Uterus (tissue), 4 donors: ENCODE data around the gene CCT5. TPM values are rescaled to one million over a fixed set of nuclear protein-coding genes. Genes with fewer than 3 reads are reported as not detected.
A peak's percentile ranks its signal among the peaks of the same experiment; 100 is the strongest.
"Not testable (repeated sequence)": the region's sequence is repeated elsewhere in the genome, so short reads cannot be mapped to it uniquely, and the experiment has no call there.

Experiments used
- DNase-seq, 2 donors: peaks; one replicate each; pipeline ENCODE4 v3.0.0-alpha.2; 2019 to 2020
- H3K27ac ChIP-seq, 2 donors: fragments of 200-600 bp; sonication (generic); 1 replicate in 1 of 2; 2 replicates in 1 of 2; pipeline ENCODE4 v1.5.1; 2016 to 2018
- H3K27me3 ChIP-seq, 2 donors: fragments of 200-600 bp; sonication (generic); one replicate each; pipeline ENCODE4 v1.5.1; 2018 to 2019; ENCODE audit warnings: control low read depth in 1 of 2
- H3K36me3 ChIP-seq, 2 donors: fragments of 200-600 bp; sonication (generic); one replicate each; pipeline ENCODE4 v1.5.1; 2019; ENCODE audit warnings: control low read depth in 1 of 2
- H3K4me1 ChIP-seq, 2 donors: fragments of 200-600 bp; sonication (generic); one replicate each; pipeline ENCODE4 v1.5.1; 2018 to 2019; ENCODE audit warnings: control low read depth in 1 of 2
- H3K4me3 ChIP-seq, 2 donors: fragments of 200-600 bp; sonication (generic); 1 replicate in 1 of 2; 2 replicates in 1 of 2; pipeline ENCODE4 v1.5.1; 2018 to 2019; ENCODE audit warnings: mild to moderate bottlenecking in 1 of 2
- H3K9me3 ChIP-seq, 2 donors: fragments of 200-600 bp; sonication (generic); one replicate each; pipeline ENCODE4 v1.5.1; 2019; ENCODE audit warnings: control low read depth in 1 of 2
- POLR2A ChIP-seq, 2 donors: fragments of 450-650 bp; IDR thresholded peaks; one replicate each; pipeline ENCODE4 v1.6.1; 2016; ENCODE audit warnings: antibody characterized with exemption in 2 of 2, mild to moderate bottlenecking in 1 of 2, moderate library complexity in 1 of 2
- intact Hi-C: fragments of 100-400 bp; cut with DNase I; formaldehyde crosslinking; loops from one replicate; pipeline ENCODE4 v1.15.1; 2023; ENCODE audit warnings: low total_unique reads
- total RNA-seq, 4 donors: library from RNA; depleted of rRNA in 3 of 4; stranded (reverse); fragments of >200 nt in 3 of 4; gene quantifications; one replicate each; pipeline versions ENCODE4 v1.1.0 to v1.2.4, GENCODE V29; 2014 to 2023
- TF ChIP-seq, protein P1 (sequence below), 4 experiments: fragments of 200-600 bp in 2 of 4; fragments of 450-650 bp in 2 of 4; sonication (generic) in 2 of 4; IDR thresholded peaks; one replicate each; pipeline ENCODE4 v1.5.1; 2016 to 2019; ENCODE audit warnings: antibody characterized with exemption in 4 of 4, mild to moderate bottlenecking in 2 of 4, moderate library complexity in 1 of 4
- donor health status: DM: yes; HTN: yes; CAD: no.

CCT5 gene
- total RNA-seq, 4 donors from 2014 or later = 57.6 to 251 (median 81.2) TPM

- DNase-seq = peak; percentile 35 to 49
- Histone ChIP-seq H3K9me3 (no peaks in the 10 kb centered on the region), H3K27me3 (no peaks in the 10 kb centered on the region), H3K27ac (peak within 1 kb of the TSS; percentile 86 to 91), H3K36me3 (no peaks in the 10 kb centered on the region), H3K4me3 (peak within 1 kb of the TSS; percentile 58 to 60), H3K4me1 (no peaks in the 10 kb centered on the region)
- TF ChIP-seq, protein P1, sequence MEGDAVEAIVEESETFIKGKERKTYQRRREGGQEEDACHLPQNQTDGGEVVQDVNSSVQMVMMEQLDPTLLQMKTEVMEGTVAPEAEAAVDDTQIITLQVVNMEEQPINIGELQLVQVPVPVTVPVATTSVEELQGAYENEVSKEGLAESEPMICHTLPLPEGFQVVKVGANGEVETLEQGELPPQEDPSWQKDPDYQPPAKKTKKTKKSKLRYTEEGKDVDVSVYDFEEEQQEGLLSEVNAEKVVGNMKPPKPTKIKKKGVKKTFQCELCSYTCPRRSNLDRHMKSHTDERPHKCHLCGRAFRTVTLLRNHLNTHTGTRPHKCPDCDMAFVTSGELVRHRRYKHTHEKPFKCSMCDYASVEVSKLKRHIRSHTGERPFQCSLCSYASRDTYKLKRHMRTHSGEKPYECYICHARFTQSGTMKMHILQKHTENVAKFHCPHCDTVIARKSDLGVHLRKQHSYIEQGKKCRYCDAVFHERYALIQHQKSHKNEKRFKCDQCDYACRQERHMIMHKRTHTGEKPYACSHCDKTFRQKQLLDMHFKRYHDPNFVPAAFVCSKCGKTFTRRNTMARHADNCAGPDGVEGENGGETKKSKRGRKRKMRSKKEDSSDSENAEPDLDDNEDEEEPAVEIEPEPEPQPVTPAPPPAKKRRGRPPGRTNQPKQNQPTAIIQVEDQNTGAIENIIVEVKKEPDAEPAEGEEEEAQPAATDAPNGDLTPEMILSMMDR (IDR thresholded peaks at IDR 0.05) = no peak
- peak in 1 of 2 donors; percentile 25 for TF ChIP-seq POLR2A (IDR thresholded peaks at IDR 0.05)
- intact Hi-C loops = no loop called here
These were observed 57.4 kb downstream of the CCT5 start, which contains the start of gene CMBL for GRCh38 chr5:10307206-10308148. CMBL (minus strand) TSS chr5:10307902; CDS start chr5:10290762, 17,140 bp downstream.

- TF ChIP-seq, protein P1 (IDR thresholded peaks at IDR 0.05) = no peak
- TF ChIP-seq POLR2A (IDR thresholded peaks at IDR 0.05) = no peak
- Histone ChIP-seq H3K9me3 (no peaks in the 10 kb centered on the region), H3K4me1 (no peaks in the 10 kb centered on the region), H3K27me3 (no peaks in the 10 kb centered on the region), H3K36me3 (no peaks in the 10 kb centered on the region), H3K27ac (no peak overlapping the region), H3K4me3 (no peak overlapping the region)
- DNase-seq = no peak
- intact Hi-C loops = no loop called here
These were observed 58.8 kb downstream of the CCT5 start for GRCh38 chr5:10308844-10309243.

GRCh38 chr5:10310066-10310779 is 60.1 kb downstream of the CCT5 start:
- no peak for DNase-seq

GRCh38 chr5:10310835-10311570 is 60.9 kb downstream of the CCT5 start:
- H3K27ac ChIP-seq, H3K27me3 ChIP-seq, H3K36me3 ChIP-seq, DNase-seq, intact Hi-C loops, H3K9me3 ChIP-seq, H3K4me3 ChIP-seq, H3K4me1 ChIP-seq: not testable (repeated sequence)

More at GRCh38 chr5:10310066-10310779, 60.1 kb downstream of the CCT5 start:
- intact Hi-C loops = no loop called here
- TF ChIP-seq, protein P1 (IDR thresholded peaks at IDR 0.05) = no peak
- no peak for TF ChIP-seq POLR2A (IDR thresholded peaks at IDR 0.05)
- Histone ChIP-seq H3K4me1 (no peaks in the 10 kb centered on the region), H3K36me3 (no peaks in the 10 kb centered on the region), H3K9me3 (no peaks in the 10 kb centered on the region), H3K4me3 (no peak overlapping the region), H3K27ac (peak overlapping the region in 1 of 2 donors; percentile 30), H3K27me3 (no peaks in the 10 kb centered on the region)
